ENCODE data around the gene CCT7. TPM values are rescaled to one million over a fixed set of nuclear protein-coding genes. Genes with fewer than 3 reads are reported as not detected.

CCT7 gene
- total RNA-seq, 4 donors from 2014 or later = 194 to 245 (median 212) TPM

DNA sequence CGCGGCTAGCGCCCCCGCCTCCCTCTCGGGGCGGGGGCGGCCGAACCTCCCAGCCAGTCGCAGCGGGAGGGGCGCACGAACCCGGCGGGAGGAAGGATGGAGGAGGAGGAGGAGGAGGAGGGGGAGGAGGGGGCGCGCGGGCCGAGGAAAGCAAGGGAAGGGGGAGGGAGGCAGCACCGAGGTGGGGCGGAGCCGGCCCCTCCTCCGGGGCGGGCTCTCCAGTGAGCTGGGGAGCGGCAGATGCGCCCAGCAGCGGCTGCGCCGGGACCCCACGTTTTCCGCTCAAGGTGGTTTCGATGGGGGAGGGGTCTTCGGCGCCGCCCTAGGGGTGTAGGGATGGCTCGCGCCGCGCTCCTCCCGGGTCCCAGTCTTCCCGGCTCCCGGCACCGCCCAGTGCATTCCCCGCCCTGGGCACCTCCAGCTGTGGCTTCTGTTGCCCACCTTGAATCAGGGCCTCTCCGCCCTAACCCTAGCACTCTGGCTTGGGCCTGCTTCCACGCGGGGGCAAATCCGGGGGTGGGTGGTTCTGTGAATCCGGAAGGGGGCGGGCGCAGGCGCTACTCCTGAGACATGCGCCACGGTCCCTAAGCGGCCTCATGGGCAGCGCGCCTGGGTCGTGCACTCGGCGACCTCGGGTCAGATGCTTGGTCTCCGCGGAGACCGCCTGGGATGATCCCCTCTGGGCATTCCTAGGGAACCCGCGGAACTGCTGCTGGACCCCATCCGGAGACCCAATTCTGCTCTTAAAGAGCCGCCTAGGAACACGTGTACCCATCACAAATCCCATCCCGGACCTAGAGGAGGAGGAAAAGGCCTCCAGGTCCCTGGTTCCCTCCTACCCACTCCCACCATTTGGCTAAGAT lies 50.4 kb downstream of the CCT7 start, which contains the start of gene FBXO41:
Gene FBXO41 (minus strand): TSS at position 183 of the 863 bp plus-strand sequence. CDS start 14,848 bp downstream, outside the sequence.
- no peaks in the 10 kb centered on the region for H3K9me3 ChIP-seq
- DNase-seq (ENCODE audit: low spot score in 2 of 2) = no peak
- H3K4me1 ChIP-seq = peaks cover 0 to 22% (median 6%) of the 10 kb centered on the region in 4 donors
- TF ChIP-seq, protein P1, sequence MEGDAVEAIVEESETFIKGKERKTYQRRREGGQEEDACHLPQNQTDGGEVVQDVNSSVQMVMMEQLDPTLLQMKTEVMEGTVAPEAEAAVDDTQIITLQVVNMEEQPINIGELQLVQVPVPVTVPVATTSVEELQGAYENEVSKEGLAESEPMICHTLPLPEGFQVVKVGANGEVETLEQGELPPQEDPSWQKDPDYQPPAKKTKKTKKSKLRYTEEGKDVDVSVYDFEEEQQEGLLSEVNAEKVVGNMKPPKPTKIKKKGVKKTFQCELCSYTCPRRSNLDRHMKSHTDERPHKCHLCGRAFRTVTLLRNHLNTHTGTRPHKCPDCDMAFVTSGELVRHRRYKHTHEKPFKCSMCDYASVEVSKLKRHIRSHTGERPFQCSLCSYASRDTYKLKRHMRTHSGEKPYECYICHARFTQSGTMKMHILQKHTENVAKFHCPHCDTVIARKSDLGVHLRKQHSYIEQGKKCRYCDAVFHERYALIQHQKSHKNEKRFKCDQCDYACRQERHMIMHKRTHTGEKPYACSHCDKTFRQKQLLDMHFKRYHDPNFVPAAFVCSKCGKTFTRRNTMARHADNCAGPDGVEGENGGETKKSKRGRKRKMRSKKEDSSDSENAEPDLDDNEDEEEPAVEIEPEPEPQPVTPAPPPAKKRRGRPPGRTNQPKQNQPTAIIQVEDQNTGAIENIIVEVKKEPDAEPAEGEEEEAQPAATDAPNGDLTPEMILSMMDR (IDR thresholded peaks at IDR 0.05) = no peak
- TF ChIP-seq EP300 (IDR thresholded peaks at IDR 0.05) (no peak), POLR2A (IDR thresholded peaks at IDR 0.05) (no peak)
- WGBS, 2 donors = 1 to 4% methylated on average over 37 to 38 of the region's 69 CpGs
- no peaks in the 10 kb centered on the region for H3K36me3 ChIP-seq
- peaks cover 0 to 56% of the 10 kb centered on the region in 2 donors for H3K27me3 ChIP-seq
- peak within 1 kb of the TSS; percentile 42 to 66 (median 52) for H3K4me3 ChIP-seq
- peak within 1 kb of the TSS in 1 of 4 donors; percentile 29 for H3K27ac ChIP-seq

GRCh38 chr2:73285159-73285739 lies 51.1 kb downstream of the CCT7 start:
- DNase-seq (ENCODE audit: low spot score in 2 of 2) = no peak
- H3K4me1 ChIP-seq = peaks cover 0 to 22% (median 6%) of the 10 kb centered on the region in 4 donors
- TF ChIP-seq POLR2A (IDR thresholded peaks at IDR 0.05) (no peak), EP300 (IDR thresholded peaks at IDR 0.05) (no peak)
- TF ChIP-seq, protein P1 (IDR thresholded peaks at IDR 0.05) = no peak
- no peaks in the 10 kb centered on the region for H3K9me3 ChIP-seq
- no peaks in the 10 kb centered on the region for H3K36me3 ChIP-seq
- H3K27me3 ChIP-seq = peaks cover 0 to 63% of the 10 kb centered on the region in 2 donors
- peak overlapping the region in 1 of 4 donors; percentile 29 for H3K27ac ChIP-seq
- peak overlapping the region in 2 of 4 donors; percentile 57 to 66 for H3K4me3 ChIP-seq
- 43 to 52% methylated on average over 4 to 5 of the region's 5 CpGs for WGBS, 2 donors

DNA sequence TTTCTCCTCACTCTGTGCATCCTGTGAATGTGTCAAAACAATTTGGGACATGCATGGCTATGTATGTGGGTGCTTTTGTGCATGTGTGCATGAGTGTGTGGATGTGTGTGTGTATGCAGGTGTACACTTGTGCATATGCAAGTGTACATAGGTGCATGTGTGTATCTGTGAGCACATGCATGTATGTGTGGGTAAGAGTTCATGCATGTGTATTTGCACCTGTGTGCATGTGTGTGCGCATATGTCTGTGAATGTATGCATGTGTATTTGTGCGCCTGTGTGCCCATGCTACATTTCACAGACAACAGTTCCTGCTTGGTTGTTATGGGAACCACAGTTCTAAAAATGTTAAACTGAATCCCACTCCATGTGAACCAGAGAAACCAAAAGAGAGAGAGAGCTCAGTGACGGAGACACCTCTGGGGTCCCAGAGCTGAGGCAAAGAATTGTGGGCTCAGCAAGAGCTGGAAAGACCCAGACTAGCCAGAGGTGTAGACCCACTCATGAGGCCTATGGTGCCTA lies 52.1 kb downstream of the CCT7 start:
- WGBS, 2 donors = 87 to 88% methylated on average over 3 of the region's 3 CpGs
- TF ChIP-seq POLR2A (IDR thresholded peaks at IDR 0.05) (no peak), EP300 (IDR thresholded peaks at IDR 0.05) (no peak)
- TF ChIP-seq, protein P1 (IDR thresholded peaks at IDR 0.05) = no peak
- Histone ChIP-seq H3K4me3 (no peak overlapping the region), H3K27ac (no peak overlapping the region), H3K36me3 (no peaks in the 10 kb centered on the region), H3K4me1 (peaks cover 0 to 25% (median 6%) of the 10 kb centered on the region in 4 donors), H3K9me3 (no peaks in the 10 kb centered on the region), H3K27me3 (peaks cover 0 to 73% of the 10 kb centered on the region in 2 donors)
- DNase-seq (ENCODE audit: low spot score in 2 of 2) = no peak

DNA sequence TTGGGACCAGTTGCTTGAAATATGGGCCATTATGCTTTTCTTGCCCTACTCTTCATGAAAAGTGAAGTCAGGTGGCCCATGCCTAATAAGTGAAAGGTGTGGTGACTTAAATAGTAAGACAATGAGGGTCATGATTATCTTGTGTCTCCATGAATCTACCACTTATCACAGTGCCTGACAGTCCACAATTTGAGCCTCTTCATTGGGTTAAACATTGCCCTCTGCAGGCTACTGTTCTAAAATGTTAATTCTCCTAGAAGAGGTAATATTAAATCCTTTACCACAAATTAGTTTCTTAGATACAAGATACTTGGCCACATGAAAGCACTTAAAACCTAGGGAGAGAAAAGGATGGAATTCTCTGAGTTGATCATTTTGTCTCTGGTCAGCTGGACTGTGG lies 55.2 kb downstream of the CCT7 start:
- TF ChIP-seq EP300 (IDR thresholded peaks at IDR 0.05) = no peak
- TF ChIP-seq, protein P1 (IDR thresholded peaks at IDR 0.05) = no peak
- no peak for TF ChIP-seq POLR2A (IDR thresholded peaks at IDR 0.05)
- H3K36me3 ChIP-seq = no peaks in the 10 kb centered on the region
- DNase-seq (ENCODE audit: low spot score in 2 of 2) = no peak
- H3K9me3 ChIP-seq = no peaks in the 10 kb centered on the region
- peaks cover 3 to 90% of the 10 kb centered on the region in 2 donors for H3K27me3 ChIP-seq
- H3K4me3 ChIP-seq = no peak overlapping the region
- H3K27ac ChIP-seq = no peak overlapping the region
- H3K4me1 ChIP-seq = peaks cover 0 to 40% (median 10%) of the 10 kb centered on the region in 4 donors
